Smooth muscle cell of the brain vasculature (primary cell): Measurements from ENCODE around the gene RASAL1.
A peak's percentile ranks its signal among the peaks of the same experiment; 100 is the strongest.

Source experiments
- DNase-seq: peaks from one replicate; pipeline ENCODE4 v3.0.0-alpha.2; 2012; ENCODE audit warnings: low read depth, low spot score

The RASAL1 gene

GRCh38 chr12:113075137-113075683 lies 60.4 kb downstream of the RASAL1 start:
- no peak for DNase-seq

GRCh38 chr12:113073586-113073985 lies 62.0 kb downstream of the RASAL1 start:
- DNase-seq, result no peak

DNA sequence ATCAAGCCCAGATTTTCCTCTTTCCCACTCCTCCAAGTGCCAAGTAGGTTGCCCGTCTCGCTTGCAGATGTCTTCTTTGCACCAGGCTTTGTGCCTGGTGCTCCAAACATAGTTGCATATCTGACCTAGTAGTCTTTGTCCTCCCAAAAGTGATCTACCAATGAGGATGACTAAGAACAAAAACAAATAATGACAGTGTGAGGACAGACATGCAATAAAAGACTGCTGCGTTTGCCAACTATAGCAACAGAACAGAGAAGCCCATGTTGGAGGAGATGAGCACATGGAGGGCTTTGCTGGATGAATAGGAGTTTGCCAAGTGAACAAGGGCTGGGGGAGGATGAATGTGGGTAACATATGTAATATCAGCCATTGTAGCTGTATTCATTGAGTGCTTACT lies 63.4 kb downstream of the RASAL1 start:
- DNase-seq, result no peak

DNA sequence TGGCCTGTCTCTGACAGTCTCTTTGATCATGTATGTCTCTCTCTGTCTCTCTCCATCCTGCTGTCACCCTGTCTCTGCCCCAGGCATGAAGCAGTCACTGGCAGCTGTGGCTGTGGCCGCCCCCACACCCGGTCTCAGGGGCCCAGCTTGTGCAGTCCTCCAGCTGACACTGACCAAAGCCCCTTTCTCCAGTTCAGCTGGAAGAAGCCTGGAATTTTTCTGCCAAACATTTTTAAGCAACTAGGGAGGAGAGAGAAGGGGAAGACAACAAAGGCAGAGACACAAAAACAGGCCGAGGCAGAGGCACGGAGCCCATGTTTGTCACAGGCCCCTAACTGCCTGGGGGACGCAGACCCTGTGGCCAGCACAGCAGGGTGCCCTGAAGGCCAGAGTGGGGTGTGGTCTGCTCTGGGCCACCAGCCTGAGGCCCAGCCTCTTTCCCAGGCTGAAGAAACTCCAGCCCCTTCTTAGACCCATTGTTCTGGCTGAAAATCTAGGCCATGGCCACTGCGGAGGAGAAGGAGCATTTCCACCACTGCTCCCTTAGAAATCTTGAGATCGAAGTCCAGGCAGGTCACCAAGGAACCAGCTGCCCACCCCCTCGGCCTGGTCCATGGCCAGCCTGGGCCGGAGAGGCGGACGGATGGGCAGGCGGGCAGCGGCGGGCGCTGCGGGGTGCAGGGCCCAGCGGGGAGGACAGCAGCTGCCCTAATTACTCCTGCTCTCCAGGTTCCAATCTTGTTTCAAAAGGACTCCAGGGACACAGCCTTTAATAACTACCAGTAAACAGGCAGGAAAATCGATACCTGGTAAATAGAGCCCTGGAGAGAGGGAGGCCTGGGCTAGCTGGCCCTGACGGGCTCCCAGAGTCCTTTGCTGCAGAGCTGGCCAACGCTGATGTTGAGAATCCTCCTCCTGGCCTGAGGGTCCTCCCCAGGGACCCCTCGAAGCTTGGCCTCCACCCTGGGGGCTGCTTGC lies 64.1 kb downstream of the RASAL1 start:
- DNase-seq, result no peak

GRCh38 chr12:113070117-113070906 lies 65.2 kb downstream of the RASAL1 start:
- DNase-seq, result no peak

DNA sequence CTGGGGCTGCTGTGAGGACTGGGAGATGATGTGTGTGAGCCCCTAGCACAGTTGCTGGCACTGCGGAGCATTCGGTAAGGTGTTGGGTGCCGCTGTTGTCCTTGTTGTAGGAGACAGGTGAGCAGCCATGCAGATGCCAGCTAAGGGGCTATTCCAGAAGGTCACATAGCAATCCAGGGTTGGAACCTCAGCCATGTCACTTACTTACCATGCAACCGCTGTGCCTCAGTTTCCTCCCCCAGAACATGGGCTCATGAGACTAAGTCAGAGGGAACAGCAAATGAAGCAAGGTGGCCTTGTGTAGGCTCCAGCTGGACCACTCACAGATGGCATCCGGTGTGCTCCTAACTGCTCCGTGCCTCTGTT lies 65.8 kb downstream of the RASAL1 start:
- no peak for DNase-seq

- no peak for DNase-seq
Observed at GRCh38 chr12:113069149-113069548, 66.4 kb downstream of the RASAL1 start.

GRCh38 chr12:113067987-113068935 lies 67.3 kb downstream of the RASAL1 start:
- DNase-seq, result no peak

DNA sequence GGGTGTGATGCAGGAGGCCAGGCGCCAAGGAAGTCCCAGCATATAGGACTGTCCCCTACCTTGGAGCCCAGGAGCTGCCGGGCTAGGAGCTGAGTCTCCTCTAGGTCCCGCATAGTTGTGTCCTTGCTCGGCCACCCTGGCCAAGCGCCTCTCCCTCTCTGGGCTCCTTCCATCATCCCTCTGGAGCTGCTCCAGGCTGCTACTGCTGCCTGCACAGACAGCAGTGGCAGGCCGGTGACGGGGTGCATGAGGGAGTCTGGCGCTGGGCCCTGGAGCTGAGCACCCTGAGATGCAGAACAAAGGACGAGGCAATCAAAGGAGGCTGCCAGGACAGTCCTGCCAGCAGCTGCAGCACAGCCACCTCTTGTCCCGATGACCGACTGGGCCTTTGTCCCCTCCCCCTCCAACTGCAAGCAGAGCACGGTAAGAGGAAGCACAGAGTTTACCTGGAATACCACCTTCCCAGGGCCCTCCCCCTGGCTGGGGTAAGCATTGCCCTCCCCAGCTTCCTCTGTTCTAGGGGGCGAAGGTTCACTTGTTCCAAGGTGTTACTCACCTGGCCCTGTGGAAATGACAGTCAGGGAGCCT lies 68.7 kb downstream of the RASAL1 start:
- no peak for DNase-seq

DNA sequence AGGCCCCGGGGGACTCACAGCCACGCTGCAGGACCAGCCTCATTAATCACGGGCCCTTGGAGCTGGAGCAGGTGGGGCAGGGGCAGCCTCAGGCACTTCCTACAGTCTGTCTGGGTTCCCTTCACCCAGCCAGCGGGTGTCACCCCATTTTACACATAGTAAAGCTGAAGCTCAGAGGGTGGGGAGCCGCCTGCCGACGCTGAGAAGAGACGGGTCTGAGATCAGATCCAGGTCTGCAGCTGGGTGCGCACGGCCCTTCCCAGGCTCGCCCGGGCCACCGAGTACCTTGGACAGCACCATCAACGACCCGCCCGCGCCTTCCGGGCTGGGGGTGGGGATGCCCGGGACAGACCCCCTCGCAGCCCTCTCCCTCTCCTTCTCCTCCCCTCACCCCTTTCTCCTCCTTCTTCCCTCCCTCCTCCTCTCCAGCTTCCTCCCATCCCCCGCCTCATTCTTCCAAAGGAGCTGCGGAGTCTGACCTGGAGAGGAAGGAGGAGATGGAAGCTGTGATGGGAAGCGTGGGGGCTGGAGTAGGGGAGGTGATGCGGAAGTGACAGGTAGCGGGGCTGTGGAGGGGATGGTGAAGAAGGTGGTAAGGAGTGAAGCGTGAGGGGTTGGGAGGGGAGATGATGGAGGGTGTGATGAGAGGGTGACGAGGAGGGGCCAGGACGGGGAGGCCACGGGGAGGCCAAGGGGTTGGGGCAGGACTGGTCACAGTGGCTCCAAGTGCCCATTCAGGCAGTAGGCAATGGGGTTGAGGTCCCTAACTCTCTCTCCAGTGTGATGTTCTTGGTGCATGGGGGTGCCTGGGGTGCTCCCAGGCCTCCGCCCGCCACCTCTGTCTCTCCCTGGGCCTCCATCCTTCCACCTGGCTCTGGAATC lies 70.2 kb downstream of the RASAL1 start:
- DNase-seq, result no peak

- no peak for DNase-seq
Observed at GRCh38 chr12:113064395-113065125, 71.0 kb downstream of the RASAL1 start.

DNA sequence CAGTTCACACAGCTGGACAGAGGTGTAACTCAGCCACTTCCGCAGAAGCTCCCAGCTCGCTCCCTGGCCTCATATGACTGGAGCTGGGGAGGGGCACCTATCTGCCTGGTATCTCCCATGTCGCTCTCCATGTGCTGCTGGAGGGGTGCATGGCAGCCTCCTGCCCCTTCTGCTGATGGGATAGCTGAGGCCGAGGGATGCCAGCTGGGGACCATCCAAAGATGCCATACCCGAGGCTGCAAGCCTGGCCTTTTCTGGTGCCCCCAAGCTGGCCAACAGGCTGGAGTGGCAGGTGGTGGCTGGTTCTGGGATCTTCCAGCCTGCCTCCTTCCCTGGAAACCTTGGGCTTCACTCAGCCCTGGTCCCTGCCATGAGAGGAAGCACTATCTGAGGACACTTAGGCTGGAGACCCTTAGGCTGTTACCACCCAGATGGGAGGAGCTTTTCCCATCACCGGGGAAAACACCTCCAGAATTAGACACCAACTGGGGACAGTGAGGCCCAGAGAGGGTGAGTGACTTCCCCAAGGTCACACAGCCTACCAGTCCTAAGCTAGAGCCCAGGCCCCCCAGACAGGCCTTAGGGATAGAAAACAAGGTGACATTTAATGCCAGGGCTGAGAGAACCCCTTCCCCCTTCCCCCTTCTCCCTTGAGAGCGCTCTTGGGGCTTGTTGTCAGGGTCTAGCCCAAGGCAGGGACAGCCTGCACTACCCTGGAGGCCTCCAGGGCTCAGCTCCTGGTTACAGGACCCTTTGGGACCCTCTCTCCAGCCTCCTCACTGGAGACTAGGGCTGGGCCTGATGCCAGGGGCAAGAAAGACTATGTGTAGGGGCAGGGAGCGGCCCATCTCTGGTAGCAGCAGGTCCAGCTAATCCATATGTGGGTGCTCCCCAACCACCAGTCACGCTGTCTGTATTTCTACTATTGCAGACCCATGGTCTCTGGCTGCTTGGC lies 71.9 kb downstream of the RASAL1 start:
- no peak for DNase-seq

GRCh38 chr12:113062502-113063395 lies 72.8 kb downstream of the RASAL1 start:
- DNase-seq, result peak; percentile 73

DNA sequence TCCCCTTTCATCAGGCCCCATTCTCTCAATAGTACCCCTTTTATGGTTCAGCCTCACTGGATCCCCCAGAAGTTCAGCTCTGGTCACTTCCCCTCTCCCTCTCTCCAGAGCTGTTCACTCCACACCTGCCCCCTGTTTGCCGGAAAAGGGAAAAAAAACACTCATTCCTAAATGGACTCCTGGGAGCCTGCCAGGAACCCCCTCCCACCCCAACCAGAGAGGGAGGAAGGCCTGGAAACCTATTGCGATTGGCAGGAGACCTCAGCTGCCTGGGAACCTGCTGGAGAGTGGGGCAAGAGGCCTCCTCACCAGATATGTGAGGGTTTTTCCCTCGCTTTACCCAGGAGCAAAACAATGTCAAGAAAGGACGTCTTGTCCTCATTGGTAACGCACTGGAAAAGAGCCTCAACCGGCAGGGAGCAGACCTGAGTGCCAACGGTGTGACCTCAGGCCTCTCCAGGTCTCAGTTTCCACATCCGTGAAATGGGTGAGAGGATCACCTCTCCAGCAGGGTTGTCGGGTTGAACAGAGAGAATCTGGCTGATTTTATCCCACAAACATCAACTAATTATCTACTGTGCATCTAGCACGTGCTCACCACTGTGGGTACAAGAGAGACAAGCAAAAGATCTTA lies 74.4 kb downstream of the RASAL1 start:
- no peak for DNase-seq

DNA sequence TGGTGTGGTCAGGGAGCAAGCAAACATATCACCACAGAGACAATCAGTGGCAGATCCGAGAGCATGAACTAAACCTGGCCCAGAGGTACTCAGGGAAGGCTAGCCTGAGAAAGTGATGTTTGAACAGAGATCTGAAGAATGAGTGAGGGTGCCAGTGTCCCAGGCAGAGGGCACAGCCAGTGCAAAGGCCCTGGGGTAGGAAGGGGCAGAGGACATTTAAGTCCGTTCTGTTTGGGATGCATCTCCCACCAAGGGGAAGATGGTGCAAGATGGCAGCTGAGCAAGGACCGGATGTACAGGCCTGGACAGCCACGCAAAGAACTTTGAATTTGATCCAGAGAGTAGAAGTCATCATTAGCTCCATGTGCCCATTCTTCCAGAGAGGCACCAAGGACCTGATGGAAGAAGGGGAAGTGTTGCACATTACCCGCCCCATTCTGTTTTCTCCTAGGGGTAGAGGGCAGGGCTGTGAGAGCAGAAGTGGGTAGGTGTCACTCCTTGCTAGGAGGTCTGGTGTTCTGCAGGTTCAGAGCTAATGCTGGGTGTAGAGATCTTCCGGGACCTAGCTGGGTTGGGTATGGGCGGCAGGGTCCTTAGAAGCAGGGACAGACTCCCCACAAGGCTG lies 75.1 kb downstream of the RASAL1 start:
- no peak for DNase-seq

DNA sequence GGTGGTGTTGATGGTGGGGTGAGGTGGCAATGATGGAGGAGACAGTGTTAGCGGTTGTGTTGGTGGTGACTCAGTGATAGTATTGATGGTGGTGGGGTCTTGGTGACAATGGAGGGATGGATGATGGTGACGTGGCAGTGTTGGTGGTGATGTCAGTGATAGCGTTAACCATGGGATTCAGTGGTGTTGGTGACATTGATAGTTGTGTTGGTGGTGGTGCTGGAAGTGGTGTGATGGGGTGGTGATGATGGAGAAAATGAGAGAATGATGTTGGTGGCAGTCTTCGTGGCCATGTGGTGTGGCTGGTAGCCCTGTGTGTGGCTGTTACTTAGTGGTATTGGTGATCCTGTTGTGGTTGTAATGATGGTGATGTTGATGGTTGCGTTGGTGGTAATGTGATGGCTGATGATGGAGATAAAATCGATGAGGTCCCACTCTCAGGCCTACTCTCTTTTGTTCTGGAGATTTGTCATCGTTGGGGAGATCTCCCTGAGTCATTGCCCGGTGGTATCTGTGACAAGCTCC lies 76.4 kb downstream of the RASAL1 start:
- DNase-seq, result no peak
